NOMO-1 treated with dmso at 0.1 percent for 144 hours (cell line): ENCODE data around the gene AIF1L.

Experiments
- DNase-seq: peaks from one replicate; lab custom pipeline; 2025; ENCODE audit not compliant: unreplicated experiment; lab: John Stamatoyannopoulos, UW

The AIF1L gene

GRCh38 chr9:131076347-131077195, 19.8 kb upstream of the AIF1L start:
- DNase-seq, result no peak

- DNase-seq, result no peak
Measured at GRCh38 chr9:131078427-131079366, 17.6 kb upstream of the AIF1L start.

GRCh38 chr9:131080589-131080988, 15.7 kb upstream of the AIF1L start:
- no peak for DNase-seq

GRCh38 chr9:131081868-131082267, 14.5 kb upstream of the AIF1L start:
- no peak for DNase-seq

- DNase-seq, result no peak
Measured at GRCh38 chr9:131082774-131083512, 13.4 kb upstream of the AIF1L start.

- no peak for DNase-seq
Measured at GRCh38 chr9:131084661-131085369, 11.5 kb upstream of the AIF1L start.

GRCh38 chr9:131085370-131086122, 10.8 kb upstream of the AIF1L start:
- DNase-seq, result no peak

GRCh38 chr9:131087354-131087893, 8.9 kb upstream of the AIF1L start:
- DNase-seq, result no peak

GRCh38 chr9:131090025-131090787, 6.1 kb upstream of the AIF1L start:
- DNase-seq, result no peak

- DNase-seq, result no peak
Measured at GRCh38 chr9:131091352-131091992, 4.9 kb upstream of the AIF1L start.

GRCh38 chr9:131092030-131092429, 4.3 kb upstream of the AIF1L start:
- DNase-seq, result no peak

GRCh38 chr9:131092548-131093440, 3.5 kb upstream of the AIF1L start:
- DNase-seq, result no peak

GRCh38 chr9:131094015-131094414, 2.3 kb upstream of the AIF1L start:
- DNase-seq, result no peak

GRCh38 chr9:131094622-131095021, 1.7 kb upstream of the AIF1L start:
- no peak for DNase-seq

- no peak for DNase-seq
Measured at GRCh38 chr9:131095666-131096268, 564 bp upstream of the AIF1L start.

GRCh38 chr9:131097126-131097947, 1.0 kb downstream of the AIF1L start:
- no peak for DNase-seq
